HG03097 (cell line): ENCODE measurements around the gene ALS2.

ENCODE experiments used
- ATAC-seq: cut with Tn5 transposase; IDR thresholded peaks from one replicate; pipeline ENCODE4 v1.9.1; 2021; ENCODE audit not compliant: unreplicated experiment, low FRiP score

ALS2 gene

GRCh38 chr2:201761101-201761500 is 19.6 kb downstream of the ALS2 start:
- ATAC-seq, result no peak

GRCh38 chr2:201759567-201759966 is 21.2 kb downstream of the ALS2 start:
- ATAC-seq, result no peak

GRCh38 chr2:201758873-201759272 is 21.9 kb downstream of the ALS2 start:
- no peak for ATAC-seq

GRCh38 chr2:201758234-201758633 is 22.5 kb downstream of the ALS2 start:
- no peak for ATAC-seq

- ATAC-seq, result no peak
Measured at GRCh38 chr2:201754717-201755415, 25.9 kb downstream of the ALS2 start.

GRCh38 chr2:201751566-201751965 is 29.2 kb downstream of the ALS2 start:
- ATAC-seq, result no peak

- ATAC-seq, result no peak
Measured at GRCh38 chr2:201746551-201746950, 34.2 kb downstream of the ALS2 start.

- no peak for ATAC-seq
Measured at GRCh38 chr2:201735486-201735885, 45.2 kb downstream of the ALS2 start.

GRCh38 chr2:201734111-201734510 is 46.6 kb downstream of the ALS2 start:
- no peak for ATAC-seq

GRCh38 chr2:201733544-201733943 is 47.2 kb downstream of the ALS2 start:
- no peak for ATAC-seq

- no peak for ATAC-seq
Measured at GRCh38 chr2:201730651-201731285, 50.0 kb downstream of the ALS2 start.

GRCh38 chr2:201715459-201715858 is 65.3 kb downstream of the ALS2 start:
- no peak for ATAC-seq

GRCh38 chr2:201712726-201713125 is 68.0 kb downstream of the ALS2 start:
- no peak for ATAC-seq

GRCh38 chr2:201709747-201710146 is 71.0 kb downstream of the ALS2 start:
- ATAC-seq, result no peak

GRCh38 chr2:201709049-201709448 is 71.7 kb downstream of the ALS2 start:
- ATAC-seq, result no peak

- no peak for ATAC-seq
Measured at GRCh38 chr2:201707753-201708152, 73.0 kb downstream of the ALS2 start.

GRCh38 chr2:201707142-201707541 is 73.6 kb downstream of the ALS2 start:
- no peak for ATAC-seq

GRCh38 chr2:201704536-201704935 is 76.2 kb downstream of the ALS2 start:
- ATAC-seq, result no peak

- ATAC-seq, result no peak
Measured at GRCh38 chr2:201701646-201702045, 79.1 kb downstream of the ALS2 start.

GRCh38 chr2:201699416-201699815 is 81.3 kb downstream of the ALS2 start:
- ATAC-seq, result no peak

GRCh38 chr2:201698588-201699226 is 82.0 kb downstream of the ALS2 start, which contains the start of gene MPP4:
MPP4 (minus strand) TSS chr2:201698644; CDS start chr2:201693954, 4,690 bp downstream.
- no peak for ATAC-seq

GRCh38 chr2:201697899-201698298 is 82.8 kb downstream of the ALS2 start:
- ATAC-seq, result no peak
